Measurements from ENCODE around the gene HOOK2.
"Not testable (repeated sequence)": the region's sequence is repeated elsewhere in the genome, so short reads cannot be mapped to it uniquely, and the experiment has no call there.

The HOOK2 gene

GRCh38 chr19:12800923-12801465 is 25.6 kb upstream of the HOOK2 start:
- Histone ChIP-seq H3K4me3 (ENCODE audit: low read length) (peak overlapping the region; percentile 77), H3K9me3 (ENCODE audit: insufficient read depth, low read depth, low read length) (no peaks in the 10 kb centered on the region), H3K9ac (ENCODE audit: low read depth, low read length) (peak overlapping the region; percentile 81), H3K4me1 (ENCODE audit: insufficient read depth, low read length) (peaks cover 10% of the 10 kb centered on the region), H3K36me3 (ENCODE audit: insufficient read depth, low read length) (peaks cover 26% of the 10 kb centered on the region), H3K27ac (ENCODE audit: low read depth, low read length) (peak overlapping the region; percentile 51; the same call in 1 of the 2 replicates), H3K27me3 (ENCODE audit: insufficient read depth, low read length) (peaks cover 10% of the 10 kb centered on the region; the same call in 1 of the 2 replicates)
- WGBS: 4% methylated on average over 38 of the region's 38 CpGs

GRCh38 chr19:12800466-12800770 is 25.1 kb upstream of the HOOK2 start:
- H3K27me3 ChIP-seq (ENCODE audit: insufficient read depth, low read length): peaks cover 10% of the 10 kb centered on the region; the same call in 1 of the 2 replicates
- no peak overlapping the region for H3K27ac ChIP-seq (ENCODE audit: low read depth, low read length)
- peak overlapping the region; percentile 81; the same call in 1 of the 2 replicates for H3K9ac ChIP-seq (ENCODE audit: low read depth, low read length)

GRCh38 chr19:12799742-12800465 is 24.6 kb upstream of the HOOK2 start:
- H3K9ac ChIP-seq (ENCODE audit: low read depth, low read length): no peak overlapping the region
- peak overlapping the region; percentile 77; the same call in 1 of the 2 replicates for H3K4me3 ChIP-seq (ENCODE audit: low read length)
- H3K4me1 ChIP-seq (ENCODE audit: insufficient read depth, low read length): peaks cover 13% of the 10 kb centered on the region
- no peaks in the 10 kb centered on the region for H3K9me3 ChIP-seq (ENCODE audit: insufficient read depth, low read depth, low read length)
- H3K27ac ChIP-seq (ENCODE audit: low read depth, low read length): no peak overlapping the region
- peaks cover 10% of the 10 kb centered on the region; the same call in 1 of the 2 replicates for H3K27me3 ChIP-seq (ENCODE audit: insufficient read depth, low read length)
- 96% methylated on average over 18 of the region's 18 CpGs for WGBS
- H3K36me3 ChIP-seq (ENCODE audit: insufficient read depth, low read length): peaks cover 26% of the 10 kb centered on the region

More at GRCh38 chr19:12800466-12800770, 25.1 kb upstream of the HOOK2 start:
- H3K36me3 ChIP-seq (ENCODE audit: insufficient read depth, low read length): peaks cover 26% of the 10 kb centered on the region
- 89% methylated on average over 1 of the region's 1 CpG for WGBS
- H3K4me1 ChIP-seq (ENCODE audit: insufficient read depth, low read length): peaks cover 13% of the 10 kb centered on the region
- peak overlapping the region; percentile 77 for H3K4me3 ChIP-seq (ENCODE audit: low read length)
- no peaks in the 10 kb centered on the region for H3K9me3 ChIP-seq (ENCODE audit: insufficient read depth, low read depth, low read length)

GRCh38 chr19:12797607-12798006 is 22.3 kb upstream of the HOOK2 start:
- Histone ChIP-seq H3K36me3 (ENCODE audit: insufficient read depth, low read length) (peaks cover 26% of the 10 kb centered on the region), H3K4me1 (ENCODE audit: insufficient read depth, low read length) (peaks cover 18% of the 10 kb centered on the region)
- not testable (repeated sequence) for H3K9ac ChIP-seq (ENCODE audit: low read depth, low read length); H3K9me3 ChIP-seq (ENCODE audit: insufficient read depth, low read depth, low read length); H3K4me3 ChIP-seq (ENCODE audit: low read length); H3K27ac ChIP-seq (ENCODE audit: low read depth, low read length); H3K27me3 ChIP-seq (ENCODE audit: insufficient read depth, low read length)
- WGBS: 93% methylated on average over 7 of the region's 7 CpGs

GRCh38 chr19:12797141-12797587 is 21.8 kb upstream of the HOOK2 start:
- Histone ChIP-seq H3K27me3 (ENCODE audit: insufficient read depth, low read length) (peaks cover 10% of the 10 kb centered on the region), H3K27ac (ENCODE audit: low read depth, low read length) (no peak overlapping the region), H3K9me3 (ENCODE audit: insufficient read depth, low read depth, low read length) (no peaks in the 10 kb centered on the region), H3K9ac (ENCODE audit: low read depth, low read length) (no peak overlapping the region), H3K4me3 (ENCODE audit: low read length) (no peak overlapping the region), H3K4me1 (ENCODE audit: insufficient read depth, low read length) (peaks cover 18% of the 10 kb centered on the region), H3K36me3 (ENCODE audit: insufficient read depth, low read length) (peaks cover 26% of the 10 kb centered on the region)
- WGBS: 97% methylated on average over 6 of the region's 6 CpGs

GRCh38 chr19:12796146-12797071 is 21.1 kb upstream of the HOOK2 start:
- 18% methylated on average over 17 of the region's 18 CpGs for WGBS

GRCh38 chr19:12794971-12795381 is 19.6 kb upstream of the HOOK2 start:
- no peak overlapping the region for H3K4me3 ChIP-seq (ENCODE audit: low read length)
- H3K27ac ChIP-seq (ENCODE audit: low read depth, low read length): no peak overlapping the region

More at GRCh38 chr19:12796146-12797071, 21.1 kb upstream of the HOOK2 start:
- Histone ChIP-seq H3K27me3 (ENCODE audit: insufficient read depth, low read length) (peaks cover 16% of the 10 kb centered on the region), H3K4me3 (ENCODE audit: low read length) (no peak overlapping the region), H3K27ac (ENCODE audit: low read depth, low read length) (no peak overlapping the region; the same call in 1 of the 2 replicates), H3K9me3 (ENCODE audit: insufficient read depth, low read depth, low read length) (no peaks in the 10 kb centered on the region), H3K4me1 (ENCODE audit: insufficient read depth, low read length) (peaks cover 18% of the 10 kb centered on the region), H3K36me3 (ENCODE audit: insufficient read depth, low read length) (peaks cover 26% of the 10 kb centered on the region), H3K9ac (ENCODE audit: low read depth, low read length) (no peak overlapping the region)

GRCh38 chr19:12794196-12794941 is 19.0 kb upstream of the HOOK2 start:
- H3K9me3 ChIP-seq (ENCODE audit: insufficient read depth, low read depth, low read length): no peaks in the 10 kb centered on the region
- H3K36me3 ChIP-seq (ENCODE audit: insufficient read depth, low read length): peaks cover 13% of the 10 kb centered on the region
- 89% methylated on average over 6 of the region's 7 CpGs for WGBS
- H3K4me1 ChIP-seq (ENCODE audit: insufficient read depth, low read length): peaks cover 22% of the 10 kb centered on the region
- H3K4me3 ChIP-seq (ENCODE audit: low read length): peak overlapping the region; percentile 73
- H3K27ac ChIP-seq (ENCODE audit: low read depth, low read length): peak overlapping the region; percentile 93
- H3K27me3 ChIP-seq (ENCODE audit: insufficient read depth, low read length): peaks cover 28% of the 10 kb centered on the region
- H3K9ac ChIP-seq (ENCODE audit: low read depth, low read length): peak overlapping the region; percentile 87

More at GRCh38 chr19:12794971-12795381, 19.6 kb upstream of the HOOK2 start:
- no peaks in the 10 kb centered on the region for H3K9me3 ChIP-seq (ENCODE audit: insufficient read depth, low read depth, low read length)
- peaks cover 19% of the 10 kb centered on the region for H3K36me3 ChIP-seq (ENCODE audit: insufficient read depth, low read length)
- WGBS: 95% methylated on average over 9 of the region's 9 CpGs
- peaks cover 28% of the 10 kb centered on the region for H3K27me3 ChIP-seq (ENCODE audit: insufficient read depth, low read length)
- peaks cover 22% of the 10 kb centered on the region for H3K4me1 ChIP-seq (ENCODE audit: insufficient read depth, low read length)
- no peak overlapping the region for H3K9ac ChIP-seq (ENCODE audit: low read depth, low read length)

- Histone ChIP-seq H3K9me3 (ENCODE audit: insufficient read depth, low read depth, low read length) (no peaks in the 10 kb centered on the region), H3K27ac (ENCODE audit: low read depth, low read length) (peak overlapping the region; percentile 93), H3K4me1 (ENCODE audit: insufficient read depth, low read length) (peaks cover 30% of the 10 kb centered on the region), H3K27me3 (ENCODE audit: insufficient read depth, low read length) (peaks cover 28% of the 10 kb centered on the region), H3K9ac (ENCODE audit: low read depth, low read length) (peak overlapping the region; percentile 87), H3K4me3 (ENCODE audit: low read length) (peak overlapping the region; percentile 73), H3K36me3 (ENCODE audit: insufficient read depth, low read length) (peaks cover 7% of the 10 kb centered on the region; the same call in 1 of the 2 replicates)
- WGBS: under 1% methylated on average over 81 of the region's 81 CpGs
These were observed 18.2 kb upstream of the HOOK2 start for GRCh38 chr19:12793290-12794195.
